ENCODE data around the gene APBB2.
A peak's percentile ranks its signal among the peaks of the same experiment; 100 is the strongest.

The APBB2 gene

GRCh38 chr4:41214136-41214824 is at the start of gene APBB2:
Gene APBB2 (minus strand): TSS chr4:41214542. CDS start chr4:41033254, 181,288 bp downstream.
- DNase-seq, result peak; percentile 97

GRCh38 chr4:41262198-41262597 is 47.9 kb upstream of the APBB2 start:
- DNase-seq, result no peak

DNA sequence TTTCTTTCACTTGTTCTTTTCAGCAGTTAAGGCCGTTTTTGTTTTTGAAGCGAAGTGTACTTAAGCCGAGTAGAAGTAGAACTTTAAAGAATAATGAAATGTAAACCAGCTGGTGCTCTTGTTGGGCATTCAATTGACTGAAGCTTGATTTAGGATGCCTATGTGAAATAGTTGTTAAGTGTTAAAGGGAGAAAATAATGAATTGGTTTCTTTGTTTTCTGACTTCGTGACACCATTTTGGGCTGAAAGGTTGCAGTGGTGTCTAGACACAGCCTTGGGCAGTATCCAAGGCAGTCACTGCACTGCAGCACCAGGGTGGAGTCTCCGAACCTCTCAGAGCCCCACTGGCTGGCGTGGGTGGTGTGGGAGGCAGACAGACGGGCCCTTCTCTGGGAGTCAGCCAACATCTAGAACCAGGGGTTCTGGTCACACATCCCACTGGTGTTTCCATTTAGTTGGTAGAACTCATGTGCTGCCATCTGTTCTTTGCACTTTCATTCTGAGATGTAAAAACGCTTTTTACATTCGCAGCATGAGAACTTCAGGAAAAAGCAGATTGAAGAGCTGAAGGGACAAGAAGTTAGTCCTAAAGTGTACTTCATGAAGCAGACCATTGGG is 45.9 kb upstream of the APBB2 start:
- no peak for DNase-seq

DNA sequence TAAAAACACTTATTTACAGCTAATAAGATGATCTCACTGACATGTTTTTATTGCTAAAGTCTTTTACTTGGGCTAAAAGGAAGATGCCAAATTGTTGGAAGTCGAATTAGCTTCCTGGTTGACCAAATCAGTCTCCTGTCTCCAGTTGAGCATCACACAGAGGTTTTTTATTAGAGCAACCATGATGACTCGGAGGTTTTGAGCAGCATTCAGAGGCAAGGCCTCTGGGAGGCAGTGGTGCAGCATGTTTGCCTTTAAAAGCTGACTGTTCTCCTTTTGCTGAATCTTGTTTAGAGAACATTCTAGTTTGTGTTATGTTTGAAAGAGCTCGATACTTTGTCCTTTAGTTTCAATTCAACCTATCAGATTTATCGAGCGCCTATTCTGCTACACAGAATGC is 44.4 kb upstream of the APBB2 start:
- DNase-seq, result peak; percentile 27

DNA sequence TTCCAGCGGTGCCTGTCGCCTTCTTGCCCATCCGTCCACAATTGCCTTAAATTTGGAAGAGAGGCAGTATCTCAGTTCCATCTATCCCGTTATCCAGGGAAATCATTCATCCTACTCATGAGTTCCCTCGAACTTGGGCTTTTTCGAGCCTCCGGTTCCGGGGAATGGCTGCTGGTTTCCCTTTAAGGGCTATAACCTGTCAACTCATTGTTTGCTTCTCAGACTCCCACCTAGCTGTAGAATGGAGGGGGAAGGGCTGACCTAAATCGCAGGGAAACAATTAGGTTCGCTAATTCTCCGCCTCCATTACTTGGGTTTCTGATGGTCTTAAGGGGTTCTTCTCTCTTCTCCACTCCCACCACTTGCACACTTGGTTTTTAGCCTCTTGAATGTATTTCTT is 43.6 kb upstream of the APBB2 start:
- no peak for DNase-seq

DNA sequence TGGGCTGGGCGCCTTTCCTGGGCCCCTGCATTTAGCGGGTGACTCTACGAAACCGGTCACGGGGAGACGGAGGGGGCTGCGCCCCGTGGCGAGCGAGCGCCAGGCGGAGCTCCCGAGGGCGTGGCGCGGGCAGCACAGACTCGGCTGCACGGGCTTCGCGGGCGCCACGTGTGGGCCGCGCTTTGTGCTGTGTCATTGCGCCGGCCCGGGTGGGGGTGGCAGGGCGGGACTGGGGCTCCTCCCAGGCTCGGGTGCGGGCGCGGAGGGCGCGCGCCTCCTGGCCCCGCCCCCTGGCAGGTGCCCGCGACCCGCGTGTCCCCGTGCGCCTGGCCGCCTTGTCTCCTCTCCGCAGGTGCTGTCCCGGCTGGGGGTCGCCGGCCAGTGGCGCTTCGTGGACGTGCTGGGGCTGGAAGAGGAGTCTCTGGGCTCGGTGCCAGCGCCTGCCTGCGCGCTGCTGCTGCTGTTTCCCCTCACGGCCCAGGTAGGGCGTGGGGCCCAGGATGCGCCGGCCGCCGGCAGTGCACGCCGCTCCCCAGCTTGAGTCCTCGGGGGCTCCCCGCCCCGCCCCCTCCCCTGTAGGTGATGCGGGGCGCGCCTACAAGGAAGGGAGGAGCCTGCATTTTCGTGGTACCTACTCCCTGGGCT is 43.0 kb upstream of the APBB2 start:
- peak; percentile 67 for DNase-seq

DNA sequence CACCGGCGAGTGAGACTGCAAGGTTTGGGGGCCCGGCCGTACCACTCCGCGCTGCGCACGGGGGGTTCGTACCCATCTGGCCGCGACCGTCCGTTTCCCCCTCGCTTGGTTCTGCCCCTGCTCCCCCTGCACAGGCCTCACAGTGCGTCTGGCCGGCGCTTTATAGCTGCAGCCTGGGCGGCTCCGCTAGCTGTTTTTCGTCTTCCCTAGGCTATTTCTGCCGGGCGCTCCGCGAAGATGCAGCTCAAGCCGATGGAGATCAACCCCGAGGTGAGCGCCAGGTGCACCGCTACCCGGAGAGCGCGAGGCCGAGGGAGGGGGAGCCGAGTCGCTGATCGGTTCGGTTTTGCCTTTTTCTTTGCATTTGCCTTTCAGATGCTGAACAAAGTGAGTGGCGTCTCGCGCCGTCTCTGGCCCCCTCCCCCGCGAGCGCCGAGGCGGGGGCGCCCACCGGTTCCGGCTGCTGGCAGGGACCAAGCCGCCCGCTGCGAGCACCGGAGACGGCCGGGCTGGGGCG is 42.5 kb upstream of the APBB2 start, which contains the start of gene UCHL1:
Gene UCHL1 (plus strand): TSS at position 189 of the 517 bp plus-strand sequence. CDS start 49 bp downstream, at position 238.
- DNase-seq, result peak; percentile 93

DNA sequence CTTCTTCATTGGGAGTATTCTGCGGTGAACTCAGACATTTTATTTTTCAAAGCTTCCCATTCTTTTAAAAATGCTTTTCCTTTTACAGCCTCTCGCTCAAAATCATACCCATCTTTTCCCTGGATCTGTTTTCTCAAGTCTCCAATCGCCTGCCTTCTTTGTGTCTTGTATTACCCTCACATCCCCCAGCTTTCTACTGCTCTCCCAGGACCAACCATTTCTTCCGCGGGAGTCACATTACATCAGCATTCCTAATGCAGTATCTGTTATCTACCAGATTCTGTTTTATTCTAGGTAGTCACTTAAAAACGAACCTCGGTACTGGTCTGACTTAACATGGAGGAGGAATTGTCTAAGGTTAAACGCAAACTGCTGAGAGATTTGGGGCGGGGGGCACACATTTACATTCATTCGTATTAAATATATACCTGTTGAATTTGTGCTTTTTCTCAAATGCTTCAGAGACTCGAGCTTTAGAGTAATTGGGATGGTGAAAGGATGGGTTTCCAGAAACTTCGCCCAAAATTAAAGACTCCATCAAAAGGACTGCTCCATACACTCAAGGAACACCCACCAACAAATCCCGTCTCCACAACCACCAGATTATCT is 41.9 kb upstream of the APBB2 start:
- DNase-seq, result peak; percentile 9

DNA sequence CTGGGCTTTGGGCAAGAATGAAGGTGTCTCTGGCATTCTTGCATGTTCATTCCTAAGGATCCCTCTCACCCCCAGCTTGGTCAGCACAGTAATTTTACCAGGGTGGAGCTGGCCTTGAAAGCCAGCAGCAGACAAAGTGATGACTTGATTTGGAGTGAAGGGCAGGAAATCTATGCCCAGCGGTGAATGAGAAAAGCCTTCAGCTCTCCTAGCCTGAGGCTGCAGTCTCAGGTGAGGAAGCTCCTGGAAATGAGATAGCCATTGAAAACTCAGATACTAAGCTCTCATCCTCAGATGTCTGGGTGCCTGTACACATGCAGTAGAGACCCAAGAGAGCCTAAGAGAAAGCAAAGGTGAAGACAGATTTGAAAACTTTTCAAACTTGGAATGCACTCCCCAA is 31.6 kb upstream of the APBB2 start:
- no peak for DNase-seq

DNA sequence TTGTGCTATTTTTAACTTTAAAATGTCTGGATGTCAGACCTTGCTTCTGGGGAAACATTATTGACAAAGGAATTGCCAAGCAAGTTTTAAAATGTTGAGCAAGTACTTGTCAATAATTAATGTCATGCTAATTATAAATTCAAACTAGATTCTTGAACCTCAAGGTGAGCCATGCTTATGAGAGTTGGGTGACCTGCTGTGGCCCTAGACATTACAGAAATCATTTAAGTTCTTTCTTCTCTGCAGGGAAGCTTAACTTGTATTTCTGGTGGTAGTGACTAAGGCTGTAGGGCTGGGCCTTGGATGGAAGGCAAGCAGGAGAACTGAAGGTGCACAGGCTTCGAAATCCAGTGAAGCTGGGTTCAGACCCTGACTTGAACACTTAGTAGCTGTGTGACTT is 27.6 kb upstream of the APBB2 start:
- DNase-seq, result no peak

DNA sequence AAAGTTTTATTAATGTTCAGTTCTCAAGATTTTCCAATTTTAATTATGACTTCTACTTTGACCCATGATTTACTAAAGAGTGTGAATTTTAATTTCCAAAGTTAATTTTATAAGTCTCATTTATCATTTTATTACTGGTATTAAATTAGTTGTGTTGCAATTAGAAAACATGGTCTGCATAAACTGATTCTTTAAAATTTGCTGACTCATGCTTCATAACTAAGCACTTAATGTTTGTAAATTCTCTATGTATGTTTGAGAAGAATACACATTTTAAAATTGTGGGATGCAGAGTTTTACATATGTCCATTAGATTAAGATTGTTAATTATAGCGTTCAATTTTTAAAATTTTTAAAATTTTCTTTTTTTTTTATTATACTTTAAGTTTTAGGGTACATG is 22.2 kb upstream of the APBB2 start:
- no peak for DNase-seq

- no peak for DNase-seq
Measured at GRCh38 chr4:41236032-41236431, 21.7 kb upstream of the APBB2 start.

- no peak for DNase-seq
Measured at GRCh38 chr4:41232856-41233255, 18.5 kb upstream of the APBB2 start.

DNA sequence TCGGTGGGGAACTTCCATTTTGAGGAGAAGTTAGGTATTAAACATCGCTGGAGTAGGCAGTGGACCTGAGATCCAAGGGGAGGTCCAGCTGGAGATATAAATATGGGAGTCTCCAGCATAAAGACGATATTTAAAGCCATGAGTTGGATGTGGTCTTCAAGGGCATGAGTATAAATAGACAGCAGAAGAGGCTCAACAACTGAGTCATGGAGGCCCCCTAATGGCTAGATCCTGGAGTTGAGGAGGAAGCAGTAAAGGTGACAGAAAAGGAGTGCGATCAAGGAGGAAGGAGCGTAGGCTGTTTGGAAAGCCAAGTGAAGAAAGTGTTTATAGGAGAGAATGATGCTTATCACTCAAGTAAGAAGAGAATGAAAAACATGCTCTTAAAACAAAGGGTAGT is 18.1 kb upstream of the APBB2 start:
- no peak for DNase-seq

DNA sequence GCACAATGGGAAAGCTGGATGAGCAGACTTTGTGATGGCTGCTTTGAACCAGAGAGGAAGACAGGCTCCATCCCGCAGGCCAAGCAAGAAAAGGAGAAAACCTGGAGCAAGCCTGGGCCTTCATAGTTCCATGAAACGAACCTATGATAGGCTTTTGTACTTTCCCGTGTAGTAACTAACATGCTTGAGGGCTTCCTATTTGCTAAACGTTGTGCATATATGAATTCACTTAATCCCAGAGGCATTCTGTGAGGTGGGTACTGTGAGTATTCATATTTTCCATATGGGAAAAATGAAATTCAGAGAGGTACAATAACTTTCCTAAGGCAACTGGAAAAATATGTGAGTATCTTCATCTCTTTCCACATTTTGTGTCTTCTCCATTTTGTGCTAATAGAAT is 13.6 kb upstream of the APBB2 start:
- no peak for DNase-seq

DNA sequence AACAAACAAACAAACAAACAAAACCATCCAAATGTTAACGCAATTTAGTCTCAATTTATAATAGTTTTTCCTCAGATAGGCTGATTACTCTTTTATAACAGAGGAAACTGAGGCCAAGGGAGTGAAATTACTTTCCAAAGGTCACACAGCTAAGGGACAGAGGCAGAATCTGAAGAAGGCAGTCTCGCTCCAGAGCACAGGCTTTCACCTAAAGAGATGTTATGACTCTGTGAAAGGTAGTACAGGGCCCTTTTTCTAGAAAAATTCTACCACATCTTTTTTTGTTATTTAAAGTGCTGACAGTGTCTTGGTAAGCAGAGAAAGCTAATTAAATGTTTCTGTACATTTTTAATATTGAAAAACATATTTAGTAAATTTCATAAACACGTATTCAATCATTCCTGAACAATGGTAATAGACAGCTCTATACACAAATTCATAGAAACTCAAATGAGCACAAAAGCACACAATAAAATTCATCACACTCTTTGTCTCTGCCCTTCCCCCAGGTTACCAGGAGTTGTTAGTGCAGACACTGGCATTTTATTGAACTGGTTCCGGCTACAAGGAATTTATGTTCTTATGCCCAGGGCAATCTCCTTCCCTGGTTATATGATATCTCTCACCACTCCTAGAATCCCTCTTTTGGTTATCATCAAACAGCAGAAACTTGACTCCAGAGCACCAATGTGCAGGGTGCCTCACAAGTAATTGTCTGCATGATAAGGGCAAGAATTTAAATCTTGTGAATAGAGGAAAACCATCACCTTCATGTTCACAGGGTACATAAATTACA is 7.7 kb upstream of the APBB2 start:
- no peak for DNase-seq

DNA sequence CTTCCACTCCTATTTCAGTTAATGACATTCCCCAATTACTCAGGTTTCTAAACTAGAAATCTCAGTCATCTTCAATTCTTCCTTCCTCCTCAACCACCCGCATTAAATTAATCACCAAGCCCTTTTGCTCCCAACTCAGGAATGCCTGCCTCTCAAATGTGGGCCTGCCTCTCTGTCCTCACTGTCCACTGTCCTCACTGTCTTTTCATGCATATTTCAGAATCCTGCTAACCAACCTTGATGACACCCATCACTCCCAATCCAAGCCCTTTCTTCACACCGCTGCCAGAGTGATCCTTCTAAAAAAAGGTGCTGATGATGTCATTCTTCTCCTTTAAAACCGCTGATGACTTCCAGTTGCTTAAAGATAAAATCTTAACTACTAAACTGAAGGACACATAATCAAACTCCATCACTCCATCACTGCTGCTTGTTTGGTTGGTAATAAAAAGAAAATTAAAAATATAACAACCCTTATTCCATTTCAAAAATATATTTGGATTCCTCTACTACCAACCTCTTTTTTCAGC is 5.1 kb upstream of the APBB2 start:
- no peak for DNase-seq

GRCh38 chr4:41218703-41219102 is 4.4 kb upstream of the APBB2 start:
- no peak for DNase-seq

DNA sequence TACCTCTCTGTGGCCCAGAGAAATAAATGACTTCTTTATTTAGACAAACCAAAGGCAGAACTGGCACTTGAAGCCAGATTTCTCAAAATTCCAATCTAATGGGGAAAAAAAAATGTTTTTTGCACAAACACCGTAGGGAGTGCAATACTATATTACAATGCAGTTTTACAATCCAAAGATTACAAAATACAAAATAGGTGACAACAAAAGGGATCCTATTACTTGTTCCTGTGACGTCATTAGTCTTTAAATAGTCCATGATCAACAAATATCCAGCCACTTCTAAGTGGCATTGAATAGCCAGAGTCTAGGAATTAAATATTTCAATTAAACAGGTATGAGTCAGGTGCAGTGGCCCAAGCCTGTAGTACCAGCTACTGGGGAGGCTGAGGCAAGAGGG is 3.0 kb upstream of the APBB2 start:
- no peak for DNase-seq

GRCh38 chr4:41217020-41217333 is 2.6 kb upstream of the APBB2 start:
- no peak for DNase-seq

- peak; percentile 77 for DNase-seq
Measured at GRCh38 chr4:41216294-41217019, 2.1 kb upstream of the APBB2 start.

DNA sequence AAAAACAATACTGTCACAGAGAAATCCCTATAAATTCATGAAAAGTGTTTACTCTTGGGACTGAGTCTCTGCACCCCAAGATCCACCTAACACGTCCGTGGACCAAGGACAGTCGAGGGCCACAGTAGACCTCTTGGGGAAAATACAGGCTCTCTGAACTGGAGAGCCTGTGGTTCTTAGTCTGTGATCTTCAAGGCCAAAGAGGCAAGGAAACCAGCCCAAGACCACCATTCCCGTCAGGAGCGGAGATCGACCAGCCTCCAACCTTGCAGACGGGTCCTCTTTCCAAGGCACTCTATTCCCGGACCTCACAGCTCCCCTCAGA is 1.6 kb upstream of the APBB2 start:
- DNase-seq, result no peak

All from NCI-H1092 (cell line).